Prostate gland (tissue), 2 donors: Measurements from ENCODE around the gene PSMD5.

ENCODE experiments used
- POLR2A ChIP-seq: fragments of 450-650 bp; IDR thresholded peaks from one replicate; pipeline ENCODE4 v1.6.1; 2016; ENCODE audit warnings: antibody characterized with exemption, mild to moderate bottlenecking
- TF ChIP-seq, protein P1 (sequence below), 4 experiments: fragments of 200-600 bp in 2 of 4; fragments of 450-650 bp in 2 of 4; sonication (generic) in 2 of 4; IDR thresholded peaks; 1 replicate in 3 of 4; 2 replicates in 1 of 4; pipeline ENCODE4 v1.5.1; 2016 to 2019; ENCODE audit warnings: antibody characterized with exemption in 4 of 4, mild to moderate bottlenecking in 2 of 4, moderate library complexity in 2 of 4

DNA sequence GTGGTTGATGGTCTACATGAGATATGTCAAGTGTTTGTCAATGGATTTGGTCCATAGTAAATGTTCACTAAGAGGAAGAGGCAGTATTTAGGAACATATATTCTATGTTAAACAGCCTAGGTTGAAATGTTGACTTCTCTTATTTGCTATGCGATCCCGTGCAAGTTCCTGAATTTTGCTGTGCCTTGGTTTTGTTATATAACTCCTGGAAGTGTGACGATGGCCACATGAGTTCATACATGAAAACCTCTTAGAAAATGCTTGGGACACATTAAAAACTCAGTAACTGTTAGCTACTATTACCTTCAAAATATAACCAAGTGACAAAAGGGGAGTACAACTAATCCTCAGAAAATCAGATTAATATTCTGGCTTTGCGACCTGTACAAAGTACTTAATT lies 27.6 kb downstream of the PSMD5 start:
- TF ChIP-seq, protein P1, sequence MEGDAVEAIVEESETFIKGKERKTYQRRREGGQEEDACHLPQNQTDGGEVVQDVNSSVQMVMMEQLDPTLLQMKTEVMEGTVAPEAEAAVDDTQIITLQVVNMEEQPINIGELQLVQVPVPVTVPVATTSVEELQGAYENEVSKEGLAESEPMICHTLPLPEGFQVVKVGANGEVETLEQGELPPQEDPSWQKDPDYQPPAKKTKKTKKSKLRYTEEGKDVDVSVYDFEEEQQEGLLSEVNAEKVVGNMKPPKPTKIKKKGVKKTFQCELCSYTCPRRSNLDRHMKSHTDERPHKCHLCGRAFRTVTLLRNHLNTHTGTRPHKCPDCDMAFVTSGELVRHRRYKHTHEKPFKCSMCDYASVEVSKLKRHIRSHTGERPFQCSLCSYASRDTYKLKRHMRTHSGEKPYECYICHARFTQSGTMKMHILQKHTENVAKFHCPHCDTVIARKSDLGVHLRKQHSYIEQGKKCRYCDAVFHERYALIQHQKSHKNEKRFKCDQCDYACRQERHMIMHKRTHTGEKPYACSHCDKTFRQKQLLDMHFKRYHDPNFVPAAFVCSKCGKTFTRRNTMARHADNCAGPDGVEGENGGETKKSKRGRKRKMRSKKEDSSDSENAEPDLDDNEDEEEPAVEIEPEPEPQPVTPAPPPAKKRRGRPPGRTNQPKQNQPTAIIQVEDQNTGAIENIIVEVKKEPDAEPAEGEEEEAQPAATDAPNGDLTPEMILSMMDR (IDR thresholded peaks at IDR 0.05): no peak
- TF ChIP-seq POLR2A: no peak
